EL (cell line): ENCODE results near the gene NT5C2.
"Not testable (repeated sequence)": the region's sequence is repeated elsewhere in the genome, so short reads cannot be mapped to it uniquely, and the experiment has no call there.

Experiments used
- DNase-seq: peaks from one replicate; pipeline ENCODE4 v3.0.0-alpha.2; 2016

NT5C2 gene

DNA sequence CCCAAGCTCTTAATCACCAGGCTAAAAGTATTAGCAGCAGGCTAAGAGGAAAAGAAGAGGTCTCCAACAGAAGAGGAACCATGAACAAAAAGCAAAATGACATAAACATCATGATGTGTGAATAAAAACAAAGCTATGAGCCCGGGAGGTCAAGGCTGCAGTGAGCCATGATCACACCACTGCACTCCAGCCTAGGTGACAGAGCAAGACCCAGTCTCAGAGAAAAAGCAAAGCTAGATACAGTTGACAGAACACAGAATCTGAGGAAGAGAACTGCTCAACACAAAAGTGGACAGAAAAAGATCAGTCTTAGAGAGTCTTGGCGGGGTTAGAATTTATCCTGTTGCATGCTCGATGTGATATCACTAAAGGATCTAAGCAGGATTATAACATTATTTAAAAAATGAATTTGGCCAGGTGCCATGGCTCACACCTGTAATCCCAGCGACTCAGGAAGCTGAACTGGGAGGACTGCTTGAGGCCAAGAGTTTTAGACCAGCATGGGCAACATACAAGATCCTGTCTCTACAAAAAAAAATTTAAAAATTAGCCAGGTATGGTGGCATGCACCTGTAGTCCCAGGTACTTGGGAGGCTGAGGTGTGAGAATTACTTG, 37.5 kb downstream of the NT5C2 start:
- peak; percentile 4 for DNase-seq

- DNase-seq, result peak; percentile 17
These were observed 38.4 kb downstream of the NT5C2 start for GRCh38 chr10:103154521-103155299.

- peak; percentile 45 for DNase-seq
These were observed 39.5 kb downstream of the NT5C2 start for GRCh38 chr10:103153302-103154197.

- DNase-seq, result no peak
These were observed 43.0 kb downstream of the NT5C2 start for GRCh38 chr10:103149991-103150622.

DNA sequence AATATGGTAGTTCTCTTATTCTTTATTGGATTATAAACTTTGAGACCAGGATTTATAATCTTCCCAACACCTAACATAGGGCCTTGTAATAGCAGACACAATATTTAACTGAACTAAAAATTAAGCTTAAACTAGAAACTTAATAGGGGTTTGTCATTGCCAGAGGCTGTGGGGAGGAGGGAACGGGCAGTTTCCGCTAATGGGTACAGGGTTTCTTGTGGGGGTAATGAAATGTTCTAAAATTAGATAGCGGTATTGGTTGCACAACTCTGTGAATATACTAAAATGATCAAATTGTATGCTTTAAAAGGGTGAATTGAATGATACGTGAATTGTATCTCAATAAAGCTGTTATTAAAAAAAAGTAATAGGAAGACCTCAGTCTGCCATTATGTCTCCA, 45.4 kb downstream of the NT5C2 start:
- no peak for DNase-seq

DNA sequence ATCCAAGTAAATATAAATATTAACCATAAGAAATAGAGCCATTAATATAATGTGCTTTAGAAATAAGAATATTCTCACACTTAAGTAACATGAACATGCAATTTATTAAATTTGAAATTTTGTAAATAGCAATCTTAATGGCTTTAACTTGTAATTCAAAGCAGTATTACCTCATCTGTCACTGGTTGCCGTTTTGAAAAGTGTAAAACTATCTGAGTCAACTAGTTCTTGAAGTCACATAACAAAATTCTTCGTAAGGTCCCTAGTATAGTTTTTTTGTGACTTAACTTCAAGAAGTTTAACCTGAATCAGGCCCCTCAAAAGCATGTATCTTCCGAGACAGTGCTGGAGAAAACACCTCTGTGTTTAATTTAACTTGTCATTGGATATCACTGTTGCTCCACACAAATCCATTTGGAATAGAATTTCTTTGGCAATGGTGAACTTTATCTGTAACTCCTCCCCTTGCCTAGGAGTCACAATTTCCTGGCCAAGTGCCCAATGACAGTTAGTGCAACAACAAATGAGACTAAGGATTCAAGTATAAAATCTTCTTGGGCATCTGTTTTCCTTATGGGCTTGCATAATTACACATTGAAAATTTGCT, 47.1 kb downstream of the NT5C2 start:
- peak; percentile 82 for DNase-seq

GRCh38 chr10:103145046-103145445, 48.0 kb downstream of the NT5C2 start:
- peak; percentile 59 for DNase-seq

DNA sequence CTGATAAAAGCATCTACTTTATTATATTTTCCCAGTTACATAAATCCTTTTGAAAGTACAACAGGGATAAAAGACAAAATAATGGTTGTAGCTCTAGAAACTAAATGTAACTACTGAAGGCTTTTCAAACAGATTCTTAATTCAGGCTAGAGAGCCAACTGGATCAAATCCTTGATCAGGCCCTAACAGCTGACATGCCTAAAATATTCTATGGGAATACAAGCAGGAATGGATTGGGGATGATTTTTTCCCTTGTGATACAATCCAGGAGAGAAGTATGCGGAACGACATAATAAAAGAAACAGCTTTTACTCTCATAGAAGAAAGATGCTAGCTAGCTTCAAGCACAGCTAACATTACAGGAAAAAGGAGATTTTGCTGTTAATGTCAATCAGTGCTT, 49.0 kb downstream of the NT5C2 start:
- no peak for DNase-seq

DNA sequence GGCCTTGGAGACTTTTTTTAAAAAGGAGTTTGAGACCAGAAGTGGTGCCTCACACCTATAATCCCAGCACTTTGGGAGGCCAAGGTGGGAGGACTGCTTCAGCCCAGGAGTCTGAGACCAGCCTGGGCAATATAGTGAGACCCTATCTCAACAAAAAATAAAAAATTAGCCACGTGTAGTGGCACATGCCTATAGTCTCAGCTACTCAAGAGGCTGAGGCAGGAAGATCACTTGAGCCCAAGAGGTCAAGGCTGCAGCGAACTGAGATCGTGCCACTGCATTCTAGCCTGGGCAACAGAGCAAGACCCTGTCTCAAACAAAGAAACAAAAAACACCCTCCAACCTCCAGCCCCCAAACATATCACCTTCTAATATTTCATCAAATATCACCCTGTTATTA, 49.4 kb downstream of the NT5C2 start:
- not testable (repeated sequence) for DNase-seq

- DNase-seq, result no peak
These were observed 51.1 kb downstream of the NT5C2 start for GRCh38 chr10:103141950-103142349.

DNA sequence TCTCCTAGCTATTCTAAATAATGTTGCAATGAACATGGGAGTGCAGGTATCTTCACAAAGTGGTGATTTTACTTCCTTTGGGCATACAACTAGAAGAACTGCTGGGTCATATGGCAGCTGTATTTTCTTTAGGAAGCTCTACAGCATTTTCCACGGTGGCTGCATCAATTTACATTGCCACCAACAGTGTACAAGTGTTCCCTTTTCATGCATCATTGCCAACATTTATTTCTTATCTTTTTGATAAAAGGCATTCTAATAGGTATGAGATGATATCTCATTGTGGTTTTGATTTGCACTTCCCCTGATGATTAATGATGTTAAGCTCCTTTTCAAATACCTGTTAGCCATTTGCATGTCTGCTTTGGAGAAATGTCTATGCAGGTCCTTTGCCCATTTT, 52.6 kb downstream of the NT5C2 start:
- no peak for DNase-seq

- DNase-seq, result no peak
These were observed 53.3 kb downstream of the NT5C2 start for GRCh38 chr10:103139803-103140202.

DNA sequence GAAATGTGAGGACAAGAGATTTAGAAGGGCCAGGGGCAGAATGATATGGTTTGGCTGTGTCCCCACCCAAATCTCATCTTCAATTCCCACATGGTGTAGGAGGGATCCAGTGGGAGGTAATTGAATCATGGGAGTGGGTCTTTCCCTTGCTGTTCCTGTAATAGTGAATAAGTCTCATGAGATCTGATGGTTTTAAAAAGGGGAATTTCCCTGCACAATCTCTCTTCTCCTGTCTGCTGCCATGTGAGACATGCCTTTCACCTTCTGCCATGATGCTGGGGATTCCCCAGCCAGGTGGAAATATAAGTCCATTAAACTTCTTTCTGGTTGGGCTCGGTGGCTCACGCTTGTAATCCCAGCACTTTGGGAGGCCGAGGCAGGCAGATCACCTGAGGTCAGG, 57.9 kb downstream of the NT5C2 start:
- DNase-seq, result not testable (repeated sequence)

GRCh38 chr10:103130910-103131309, 62.2 kb downstream of the NT5C2 start:
- DNase-seq, result no peak

DNA sequence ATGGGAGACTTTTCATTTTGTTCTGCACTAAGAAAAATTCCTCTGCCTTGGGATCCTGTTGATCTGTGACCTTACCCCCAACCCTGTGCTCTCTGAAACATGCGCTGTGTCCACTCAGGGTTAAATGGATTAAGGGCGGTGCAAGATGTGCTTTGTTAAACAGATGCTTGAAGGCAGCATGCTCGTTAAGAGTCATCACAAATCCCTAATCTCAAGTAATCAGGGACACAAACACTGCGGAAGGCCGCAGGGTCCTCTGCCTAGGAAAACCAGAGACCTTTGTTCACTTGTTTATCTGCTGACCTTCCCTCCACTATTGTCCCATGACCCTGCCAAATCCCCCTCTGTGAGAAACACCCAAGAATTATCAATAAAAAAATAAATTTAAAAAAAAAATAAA, 62.9 kb downstream of the NT5C2 start:
- not testable (repeated sequence) for DNase-seq

GRCh38 chr10:103127241-103127640, 65.8 kb downstream of the NT5C2 start:
- DNase-seq, result peak; percentile 44

DNA sequence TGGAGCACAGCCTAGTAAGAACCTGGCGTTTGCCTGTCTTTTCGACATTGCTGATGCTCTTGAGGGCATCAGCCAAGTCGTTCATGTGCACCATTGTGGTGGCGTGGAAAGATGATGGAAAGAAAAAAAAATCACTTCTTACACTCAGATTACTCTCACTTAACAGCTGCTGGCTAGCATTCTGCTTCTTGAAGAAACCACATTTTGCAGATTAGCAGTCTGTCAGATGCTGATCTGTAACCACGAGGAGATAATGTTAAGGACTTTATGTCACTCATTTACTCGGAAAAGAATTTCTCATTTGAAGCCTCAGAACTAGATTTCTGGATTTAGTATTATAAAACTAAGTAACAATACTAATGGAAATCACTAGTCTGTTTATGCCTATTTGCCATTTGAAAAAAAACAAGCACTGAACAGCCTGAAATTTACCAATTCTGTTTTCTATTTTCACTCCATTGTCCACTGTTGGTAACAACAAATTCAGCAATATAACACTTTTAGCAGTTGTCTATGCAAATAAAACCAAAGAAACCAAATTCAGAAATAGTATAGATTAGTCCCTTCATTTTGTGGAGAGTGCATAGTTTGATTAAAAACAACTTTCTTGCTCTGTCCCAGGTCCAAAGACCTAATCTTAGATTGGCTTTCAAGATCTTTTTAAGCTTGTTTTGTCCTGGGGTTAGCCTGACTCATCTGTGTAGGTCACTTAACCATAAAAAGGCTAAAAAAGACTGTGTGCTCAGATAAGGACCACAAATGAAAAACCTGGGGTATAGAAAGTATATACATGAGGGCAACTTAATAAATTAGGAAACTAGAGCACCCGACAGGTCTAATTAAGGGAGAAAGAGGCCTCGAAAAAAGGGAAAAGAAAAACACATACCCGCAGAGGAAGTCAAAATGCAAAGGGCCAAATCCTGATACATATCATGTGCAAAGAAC, 67.5 kb downstream of the NT5C2 start:
- no peak for DNase-seq

DNA sequence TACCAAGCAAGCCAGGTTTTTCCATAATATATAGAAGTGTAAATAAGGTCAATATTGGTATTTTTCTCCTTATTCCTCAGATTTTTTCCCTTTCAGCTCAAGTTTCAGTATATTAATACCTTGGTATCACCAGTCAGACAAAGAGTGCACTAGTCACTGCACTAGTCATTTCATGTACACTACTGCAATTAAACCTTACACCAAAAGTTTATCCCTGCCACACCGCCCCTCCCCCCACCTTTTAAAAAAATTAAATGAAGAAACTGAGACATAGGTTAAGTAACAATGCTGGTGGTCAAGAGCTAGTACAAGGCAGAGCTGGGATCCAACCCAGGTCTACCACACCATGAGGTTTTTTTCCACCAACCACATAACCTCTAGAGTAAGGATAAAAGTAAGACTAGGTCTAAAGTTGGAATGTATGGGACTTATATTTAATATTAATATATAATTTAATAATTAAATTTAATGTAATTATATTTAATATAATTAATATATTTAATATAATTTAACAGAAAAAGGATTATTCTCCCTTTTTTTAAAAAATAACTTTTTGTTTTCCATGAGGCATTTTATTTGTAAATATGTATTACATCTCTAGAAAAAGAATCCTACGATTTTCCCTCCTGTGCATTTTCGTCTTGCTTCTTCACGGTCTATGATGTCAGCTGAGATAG, 68.5 kb downstream of the NT5C2 start:
- DNase-seq, result no peak

DNA sequence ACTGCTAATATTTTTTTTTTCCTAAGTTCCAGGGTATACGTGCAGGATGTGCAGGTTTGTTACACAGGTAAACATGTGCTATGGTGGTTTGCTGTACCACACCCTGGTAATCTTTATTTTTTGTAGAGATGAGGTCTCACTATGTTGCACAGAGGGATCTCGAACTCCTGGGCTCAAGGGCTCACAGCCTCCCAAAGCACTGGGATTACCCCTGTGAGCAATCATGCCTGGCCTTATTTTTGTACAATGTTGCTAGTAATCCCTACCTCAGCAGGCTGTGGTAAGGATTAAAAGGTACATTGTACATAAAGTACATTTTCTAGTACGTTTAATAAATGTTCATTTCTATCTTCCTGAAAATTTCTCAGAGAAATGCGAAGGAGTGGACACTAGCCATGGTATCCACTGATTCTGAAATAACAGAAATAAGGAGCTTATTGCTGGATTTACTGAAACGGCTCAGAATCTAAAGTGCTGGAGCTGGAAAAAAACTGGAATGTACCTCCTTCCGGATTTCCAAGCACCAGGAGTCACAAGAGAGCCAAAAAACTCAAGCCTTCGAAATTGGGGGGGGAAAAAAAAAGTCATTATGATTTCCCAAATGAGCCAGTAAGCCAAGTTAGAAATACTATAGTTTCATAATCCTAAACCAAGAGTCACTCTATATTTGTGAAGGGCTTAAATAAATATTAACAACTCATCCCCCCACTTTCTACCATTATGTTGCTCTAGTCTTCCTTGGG, 69.6 kb downstream of the NT5C2 start:
- DNase-seq, result no peak
